WI38 (cell line): ENCODE measurements around the gene CCDC50.

Experiments used
- H3K4me3 ChIP-seq: 2 replicates; pipeline ENCODE4 v1.5.1; 2011; ENCODE audit warnings: low read depth, mild to moderate bottlenecking, control low read depth, low read length
- TF ChIP-seq, protein P1 (sequence below): IDR thresholded peaks from 2 replicates; pipeline ENCODE4 v1.5.1; 2012; ENCODE audit warnings: low read depth, mild to moderate bottlenecking, control low read depth, low read length

The CCDC50 gene

DNA sequence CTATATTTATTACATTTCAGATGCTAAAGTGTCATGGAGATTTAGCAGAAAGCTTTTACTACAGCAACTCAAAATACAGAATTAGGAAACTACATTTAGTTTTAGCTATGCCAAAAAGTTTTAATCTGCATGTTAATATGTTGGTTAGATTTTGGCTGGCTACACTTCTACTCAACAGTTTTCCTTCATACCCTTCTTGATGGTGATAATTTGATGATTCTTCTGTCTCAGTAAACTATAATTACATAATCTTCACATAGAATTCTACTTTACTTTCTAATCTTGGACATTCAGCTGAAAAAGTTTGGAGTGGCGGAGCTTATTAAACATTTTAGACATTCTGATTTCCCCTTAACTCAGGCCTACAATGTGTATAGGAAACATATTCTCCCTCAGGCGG, 11.2 kb downstream of the CCDC50 start:
- no peak overlapping the region for H3K4me3 ChIP-seq
- TF ChIP-seq, protein P1, sequence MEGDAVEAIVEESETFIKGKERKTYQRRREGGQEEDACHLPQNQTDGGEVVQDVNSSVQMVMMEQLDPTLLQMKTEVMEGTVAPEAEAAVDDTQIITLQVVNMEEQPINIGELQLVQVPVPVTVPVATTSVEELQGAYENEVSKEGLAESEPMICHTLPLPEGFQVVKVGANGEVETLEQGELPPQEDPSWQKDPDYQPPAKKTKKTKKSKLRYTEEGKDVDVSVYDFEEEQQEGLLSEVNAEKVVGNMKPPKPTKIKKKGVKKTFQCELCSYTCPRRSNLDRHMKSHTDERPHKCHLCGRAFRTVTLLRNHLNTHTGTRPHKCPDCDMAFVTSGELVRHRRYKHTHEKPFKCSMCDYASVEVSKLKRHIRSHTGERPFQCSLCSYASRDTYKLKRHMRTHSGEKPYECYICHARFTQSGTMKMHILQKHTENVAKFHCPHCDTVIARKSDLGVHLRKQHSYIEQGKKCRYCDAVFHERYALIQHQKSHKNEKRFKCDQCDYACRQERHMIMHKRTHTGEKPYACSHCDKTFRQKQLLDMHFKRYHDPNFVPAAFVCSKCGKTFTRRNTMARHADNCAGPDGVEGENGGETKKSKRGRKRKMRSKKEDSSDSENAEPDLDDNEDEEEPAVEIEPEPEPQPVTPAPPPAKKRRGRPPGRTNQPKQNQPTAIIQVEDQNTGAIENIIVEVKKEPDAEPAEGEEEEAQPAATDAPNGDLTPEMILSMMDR, result no peak

DNA sequence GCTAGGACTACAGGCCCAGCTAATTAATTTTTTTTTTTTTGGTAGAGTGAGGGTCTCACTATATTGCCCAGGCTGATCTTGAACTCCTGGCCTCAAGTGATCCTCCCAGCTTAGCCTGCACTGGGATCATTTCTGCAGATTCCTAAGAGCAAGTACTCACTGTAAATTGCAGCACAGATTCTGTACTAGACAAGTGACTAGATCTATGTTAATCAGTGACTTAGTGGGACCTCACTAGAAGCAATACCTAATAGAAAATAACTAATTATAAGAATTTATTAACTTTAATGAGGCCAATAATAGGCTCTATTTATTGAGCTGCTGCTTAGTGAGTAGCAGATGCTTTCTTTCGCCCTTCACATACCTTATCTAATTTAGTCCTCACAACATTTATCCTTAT, 11.8 kb downstream of the CCDC50 start:
- no peak overlapping the region for H3K4me3 ChIP-seq
- TF ChIP-seq, protein P1, result no peak

DNA sequence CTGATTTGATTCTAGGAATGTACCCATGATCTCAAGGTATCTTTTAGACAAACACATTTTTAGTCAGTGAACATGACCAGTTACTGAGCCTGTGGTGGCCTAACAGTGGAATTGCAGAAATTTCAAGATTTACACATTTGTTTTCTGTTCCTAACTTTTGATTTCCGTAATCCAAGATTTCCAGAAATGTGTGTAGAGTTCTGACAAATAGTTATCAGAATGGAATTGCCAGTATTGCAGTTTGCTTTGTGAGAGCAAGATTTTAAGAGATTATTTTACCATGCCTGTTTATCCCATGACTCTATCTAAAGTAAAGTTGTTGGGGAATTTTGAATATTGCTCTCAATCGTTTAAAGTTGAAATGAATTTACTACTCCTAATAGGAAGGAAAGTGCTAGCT, 12.8 kb downstream of the CCDC50 start:
- TF ChIP-seq, protein P1, result no peak
- no peak overlapping the region for H3K4me3 ChIP-seq

DNA sequence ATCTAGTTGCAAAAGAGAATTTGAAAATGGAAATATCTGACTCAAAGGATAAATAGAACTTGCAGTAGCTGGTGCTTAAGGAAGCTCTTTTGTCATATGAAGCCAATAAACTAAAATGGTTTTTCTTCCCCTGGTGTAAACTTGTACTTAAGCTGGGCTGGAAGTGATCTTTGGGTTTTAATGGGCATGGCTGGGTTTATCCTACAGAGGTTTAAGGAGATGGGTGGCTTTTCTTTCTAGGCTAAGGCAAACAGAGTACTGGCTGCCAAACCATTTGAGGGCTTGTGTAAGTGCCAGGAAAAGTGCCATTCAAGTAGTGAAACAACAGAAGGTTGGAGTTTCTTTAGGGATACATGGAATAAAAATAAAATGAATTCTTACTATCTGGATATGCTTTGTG, 13.2 kb downstream of the CCDC50 start:
- no peak overlapping the region for H3K4me3 ChIP-seq
- TF ChIP-seq, protein P1, result no peak

DNA sequence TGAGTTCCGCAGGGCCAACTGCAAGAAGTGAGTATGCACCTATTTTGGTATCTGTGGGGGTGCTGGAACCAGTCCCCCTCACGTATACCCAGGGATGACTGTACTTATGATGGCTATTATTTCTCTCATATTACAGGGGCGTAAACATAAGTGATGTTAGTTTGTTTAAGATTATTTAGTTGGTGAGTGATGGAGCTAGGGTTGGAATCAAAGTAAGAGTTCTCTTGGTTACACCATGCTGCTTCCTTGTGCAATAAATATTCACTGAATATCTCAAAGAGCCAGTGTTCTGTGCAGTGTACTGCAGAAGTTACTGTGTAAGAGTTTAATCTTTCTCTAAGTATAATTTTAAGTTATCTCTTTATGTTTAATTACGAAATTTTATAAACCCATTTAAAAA, 13.9 kb downstream of the CCDC50 start:
- TF ChIP-seq, protein P1, result no peak
- no peak overlapping the region for H3K4me3 ChIP-seq

DNA sequence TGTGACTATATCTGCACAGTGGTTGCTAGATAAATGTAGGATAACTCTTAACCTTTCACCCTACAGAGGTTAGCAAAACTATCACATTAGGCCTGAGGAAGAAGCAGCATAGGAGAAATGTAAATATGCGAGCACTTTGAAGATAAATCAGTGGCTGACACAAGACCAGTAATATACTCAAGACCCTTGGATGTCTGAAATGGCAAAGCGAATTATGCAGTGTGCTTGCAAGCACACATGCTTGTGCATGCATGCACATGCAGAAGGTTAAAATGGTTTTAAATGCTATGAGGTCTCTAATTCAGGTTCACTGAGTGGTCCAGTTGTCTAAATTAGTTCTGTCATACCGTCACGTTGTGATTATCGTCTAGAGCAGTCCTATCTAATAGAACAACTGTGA, 14.7 kb downstream of the CCDC50 start:
- no peak overlapping the region for H3K4me3 ChIP-seq
- TF ChIP-seq, protein P1, result no peak

DNA sequence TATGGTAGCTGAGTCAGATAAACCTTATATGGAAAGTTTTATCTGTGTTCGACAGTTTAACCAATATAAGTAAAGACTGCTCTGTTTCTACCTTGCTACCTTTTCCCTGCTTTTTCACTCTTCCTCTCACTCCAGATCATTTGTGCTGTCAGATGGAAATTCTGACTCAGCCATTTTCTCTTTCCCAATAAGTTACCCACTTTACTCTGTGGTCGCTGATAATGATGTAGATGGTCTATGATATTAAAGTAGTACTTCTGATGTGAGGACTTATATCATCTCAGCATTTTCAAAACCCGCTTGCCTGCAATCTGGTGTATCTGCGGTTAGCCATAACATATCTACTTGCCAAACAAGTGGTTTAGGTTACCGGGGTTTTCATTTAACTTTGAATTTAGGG, 16.1 kb downstream of the CCDC50 start:
- TF ChIP-seq, protein P1, result no peak
- no peak overlapping the region for H3K4me3 ChIP-seq
